Measurements from ENCODE around the gene LBX1.

The LBX1 gene

GRCh38 chr10:101226491-101227428 lies 2.5 kb downstream of the LBX1 start:
- no peak for DNase-seq (ENCODE audit: low read depth in 1 of 2, low spot score in 1 of 2)

DNA sequence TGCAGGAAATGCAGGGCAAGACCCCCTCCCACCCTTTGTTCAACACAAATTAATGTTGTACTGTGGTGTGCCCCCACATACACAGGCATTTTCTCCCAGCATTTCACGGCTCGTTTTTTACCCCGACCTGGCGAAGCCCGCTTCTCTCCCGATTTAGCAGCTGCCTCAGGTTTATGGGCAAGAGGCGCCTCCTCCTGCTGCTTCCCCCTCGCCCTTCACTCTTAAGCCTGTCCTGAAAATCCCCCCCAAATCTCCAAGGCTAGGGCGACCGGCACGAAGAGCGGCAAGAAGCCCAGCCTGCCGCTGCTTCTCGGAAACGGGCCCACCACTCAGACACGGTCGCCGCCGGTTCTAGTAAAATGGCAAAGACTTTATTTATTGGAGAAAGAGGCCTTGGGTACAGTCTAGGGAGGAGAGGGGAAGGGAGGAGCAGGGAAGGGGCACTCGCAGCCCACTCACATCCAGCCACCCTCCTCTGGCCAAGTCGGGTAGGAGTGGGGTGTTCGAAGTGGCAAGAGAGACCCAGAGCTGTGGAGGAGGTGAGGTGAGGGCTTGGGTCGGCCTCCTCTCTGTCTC lies 3.3 kb downstream of the LBX1 start:
- no peak for DNase-seq (ENCODE audit: low read depth in 1 of 2, low spot score in 1 of 2)

- no peak for DNase-seq (ENCODE audit: low read depth in 1 of 2, low spot score in 1 of 2)
Measured at GRCh38 chr10:101224910-101225823, 4.1 kb downstream of the LBX1 start.

GRCh38 chr10:101224060-101224909 lies 5.0 kb downstream of the LBX1 start:
- no peak for DNase-seq (ENCODE audit: low read depth in 1 of 2, low spot score in 1 of 2)

- no peak for DNase-seq (ENCODE audit: low read depth in 1 of 2, low spot score in 1 of 2)
Measured at GRCh38 chr10:101223274-101224059, 5.8 kb downstream of the LBX1 start.

- DNase-seq (ENCODE audit: low read depth in 1 of 2, low spot score in 1 of 2), result no peak
Measured at GRCh38 chr10:101222683-101223273, 6.5 kb downstream of the LBX1 start.

DNA sequence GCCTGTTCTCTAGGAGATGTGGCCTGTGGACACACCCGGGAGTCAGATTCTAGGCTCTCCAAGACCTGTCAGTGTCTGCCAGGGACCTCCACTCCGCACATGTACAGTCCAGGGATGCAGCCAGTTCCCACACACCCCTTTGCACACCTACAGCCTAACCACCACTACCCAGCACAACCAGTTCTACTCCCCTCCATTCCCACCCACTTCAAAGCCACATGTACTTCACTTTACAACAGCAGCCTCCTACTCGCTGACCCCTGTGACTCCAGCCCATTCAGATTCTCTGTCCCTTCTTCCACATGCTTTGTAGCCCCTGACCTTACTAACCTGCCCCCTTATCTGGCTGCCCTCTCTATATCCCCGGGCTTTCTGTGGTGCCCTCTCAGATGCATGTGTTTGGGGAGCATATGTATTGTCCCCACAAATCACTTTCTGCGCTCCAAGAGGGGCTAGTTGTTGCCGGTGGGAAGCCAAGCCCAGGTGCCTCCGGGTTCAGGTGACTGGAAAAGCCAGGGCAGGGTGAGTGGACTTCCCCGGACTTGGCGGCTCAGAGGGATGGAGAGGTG lies 7.2 kb downstream of the LBX1 start:
- no peak for DNase-seq (ENCODE audit: low read depth in 1 of 2, low spot score in 1 of 2)

DNA sequence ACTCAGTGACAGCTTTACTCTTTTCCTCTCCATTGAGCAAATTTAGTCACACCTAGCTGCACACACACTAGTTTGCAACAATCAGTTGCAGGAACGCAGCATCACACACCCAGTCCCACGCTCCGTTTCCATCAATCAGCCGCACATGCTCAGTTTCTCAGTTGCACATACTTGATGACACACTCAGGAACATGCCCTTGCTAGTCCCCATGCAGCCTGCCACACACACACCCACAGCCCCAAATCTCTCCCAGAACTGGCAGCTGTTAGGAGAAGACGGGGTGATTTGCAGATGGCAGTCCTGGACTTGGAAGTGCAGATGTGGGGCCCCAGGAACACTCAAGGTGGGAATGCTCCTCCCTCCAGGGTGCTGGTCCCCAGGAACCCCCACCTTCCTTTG lies 7.7 kb downstream of the LBX1 start:
- no peak for DNase-seq (ENCODE audit: low read depth in 1 of 2, low spot score in 1 of 2)

- no peak for DNase-seq (ENCODE audit: low read depth in 1 of 2, low spot score in 1 of 2)
Measured at GRCh38 chr10:101219946-101220451, 9.3 kb downstream of the LBX1 start.

DNA sequence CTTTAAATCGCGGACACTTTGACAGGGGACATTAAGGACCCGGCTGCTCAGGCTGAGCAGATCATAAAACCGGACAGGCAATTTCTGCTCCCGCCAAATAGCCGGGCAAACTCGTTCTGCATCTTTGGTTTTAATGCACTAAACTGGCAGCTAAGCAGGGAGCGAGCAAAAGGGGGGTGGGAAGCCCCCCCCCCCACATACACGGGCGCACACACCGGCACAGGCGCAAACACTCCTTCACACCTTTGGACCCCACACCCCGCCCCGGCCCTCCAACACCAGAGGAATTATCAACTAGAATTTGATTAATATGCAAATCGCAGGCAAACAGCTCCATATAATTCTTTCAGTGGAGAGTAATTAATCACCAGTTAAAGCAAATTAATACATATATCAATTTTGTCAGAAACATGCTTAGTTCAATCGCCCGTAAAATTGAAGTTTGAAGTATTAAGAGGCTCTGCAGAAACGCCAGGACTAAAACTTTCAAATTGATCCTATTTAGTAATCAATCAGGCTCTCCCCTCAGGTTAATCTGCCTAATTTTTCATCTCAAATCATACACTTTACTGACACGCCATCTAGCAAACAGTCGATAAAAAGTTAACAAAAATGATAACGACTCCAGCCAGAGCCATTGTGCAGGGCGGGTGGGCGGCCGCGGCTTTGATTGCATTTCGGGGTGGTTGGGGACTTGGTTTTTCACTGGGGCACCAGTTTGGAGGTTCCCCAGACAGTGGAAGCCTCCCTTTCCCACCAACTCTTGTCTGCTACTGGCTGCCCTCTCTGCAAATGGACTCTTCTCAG lies 9.9 kb downstream of the LBX1 start:
- no peak for DNase-seq (ENCODE audit: low read depth in 1 of 2, low spot score in 1 of 2)

- no peak for DNase-seq (ENCODE audit: low read depth in 1 of 2, low spot score in 1 of 2)
Measured at GRCh38 chr10:101218351-101219138, 10.7 kb downstream of the LBX1 start.

GRCh38 chr10:101217450-101218281 lies 11.6 kb downstream of the LBX1 start:
- DNase-seq (ENCODE audit: low read depth in 1 of 2, low spot score in 1 of 2), result no peak

DNA sequence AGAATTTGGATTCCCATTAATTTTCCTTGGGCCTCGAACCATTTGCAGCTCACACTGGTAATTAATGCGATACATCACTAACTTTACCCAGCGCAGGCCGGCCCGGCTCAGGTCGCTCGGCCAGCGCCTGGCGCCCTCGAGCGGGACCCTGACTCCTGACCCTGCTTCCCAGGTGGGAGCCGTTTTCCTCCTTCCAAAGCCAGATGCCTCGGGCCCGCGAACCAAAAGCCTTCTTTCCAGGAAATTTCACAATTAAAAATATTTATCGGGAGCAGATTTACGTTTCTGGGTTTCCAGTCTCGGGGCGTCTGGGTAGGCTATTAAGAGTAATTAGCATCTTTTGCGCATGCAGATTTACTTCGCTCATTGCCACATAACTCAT lies 12.2 kb downstream of the LBX1 start:
- no peak for DNase-seq (ENCODE audit: low read depth in 1 of 2, low spot score in 1 of 2)

DNA sequence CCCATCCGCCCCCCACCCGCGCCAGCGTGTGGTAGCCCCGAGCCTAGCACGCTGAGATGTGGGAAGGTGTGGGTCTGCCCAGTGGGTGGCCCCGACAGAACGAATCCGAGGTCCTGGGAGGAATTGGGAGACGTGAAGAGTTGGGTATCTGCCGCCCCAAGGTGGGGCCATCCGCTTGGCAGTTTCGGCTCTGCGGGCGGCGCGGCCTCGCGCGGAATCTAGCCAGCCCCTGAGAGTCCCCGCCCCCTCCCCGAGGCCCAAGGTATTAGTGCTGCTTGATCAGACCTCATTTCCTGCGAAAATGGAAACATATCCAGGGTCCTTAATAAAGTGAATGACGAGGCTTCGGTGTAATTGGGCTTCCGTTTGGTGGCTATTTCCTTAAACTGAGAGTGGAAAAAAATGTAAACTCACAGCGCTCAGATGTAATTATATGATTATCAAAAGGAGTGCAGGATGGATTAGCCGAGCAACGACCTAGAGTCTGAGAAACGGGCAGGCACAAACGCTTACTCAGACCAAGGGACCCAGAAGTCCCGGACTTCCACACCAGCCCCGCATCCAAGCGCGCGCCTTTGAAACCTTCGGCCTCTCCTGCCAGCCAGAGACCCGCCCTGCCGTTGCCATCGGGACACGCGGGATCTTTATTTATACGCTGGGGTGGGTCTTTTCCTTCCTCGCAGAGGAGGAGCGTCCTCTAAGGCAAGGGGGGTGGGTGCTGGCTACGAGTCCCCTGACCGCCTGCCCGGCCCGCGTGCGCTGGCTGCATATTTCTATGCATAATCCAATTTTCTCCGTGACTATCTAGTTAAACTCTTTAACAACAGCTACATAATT lies 12.8 kb downstream of the LBX1 start:
- DNase-seq (ENCODE audit: low read depth in 1 of 2, low spot score in 1 of 2), result no peak

DNA sequence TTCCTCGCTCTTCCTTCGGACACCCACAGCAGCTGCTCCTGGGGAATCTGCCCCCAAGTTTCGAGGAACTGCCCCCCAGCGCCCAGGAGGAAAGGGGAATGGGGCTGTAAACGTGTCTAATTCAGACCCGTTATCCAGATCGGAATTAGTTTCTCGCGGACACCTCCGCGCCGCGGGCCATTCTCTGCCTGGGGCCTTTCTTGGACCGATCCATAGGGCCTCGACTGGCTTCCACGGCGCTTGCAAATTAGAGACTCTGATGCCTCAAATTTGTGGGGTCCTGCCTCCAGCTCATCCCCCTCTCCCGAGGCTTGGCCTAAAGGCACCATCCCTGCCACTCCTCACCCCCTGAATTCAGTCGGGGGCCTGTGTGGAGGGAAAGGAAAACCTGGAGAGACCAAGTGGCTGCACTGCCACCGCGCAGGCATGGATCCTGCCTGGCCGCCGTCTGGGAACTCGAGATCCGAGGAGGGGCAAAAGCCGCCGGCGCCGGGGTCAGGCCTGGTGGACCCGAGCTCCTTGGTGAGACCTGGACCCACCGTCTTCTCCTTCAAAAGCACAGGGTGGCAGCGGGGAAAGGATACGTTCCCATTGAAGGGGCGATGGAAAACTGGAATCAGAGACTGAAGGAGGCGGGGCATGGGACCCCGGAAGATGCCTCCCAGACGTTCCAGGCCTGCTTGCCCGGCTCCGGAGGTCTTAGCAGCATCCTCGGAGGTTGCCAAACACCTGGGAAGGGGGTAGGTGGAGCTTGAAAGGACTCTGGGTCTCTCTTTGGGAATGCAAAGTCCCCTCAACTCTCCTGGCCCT lies 13.7 kb downstream of the LBX1 start:
- no peak for DNase-seq (ENCODE audit: low read depth in 1 of 2, low spot score in 1 of 2)

All from activated CD4-positive, alpha-beta T cell treated with anti-CD3 and anti-CD28 coated beads, Interleukin-2, amount 50 U/mL, for 24 hours (primary cell).